PC-9 (cell line): ENCODE measurements around the gene DOLPP1. TPM values are rescaled to one million over a fixed set of nuclear protein-coding genes. Genes with fewer than 3 reads are reported as not detected.
"Not testable (repeated sequence)": the region's sequence is repeated elsewhere in the genome, so short reads cannot be mapped to it uniquely, and the experiment has no call there.

Source experiments
- BruUV-seq: library from RNA; stranded (reverse); fragments of 400-500 nt; replicated peaks from 2 replicates; lab custom pipeline; 2021; lab: Mats Ljungman, UMichigan
- CTCF ChIA-PET: fragments of 300-600 bp; sonication (Branson Sonifier 250); formaldehyde crosslinking; loops from one replicate; lab custom pipeline; 2022; ENCODE audit warnings: antibody characterized with exemption; lab: Charles Lee
- POLR2A ChIA-PET: fragments of 300-600 bp; sonication (Branson Sonifier 250); formaldehyde crosslinking; loops from one replicate; lab custom pipeline; 2022; ENCODE audit warnings: antibody characterized with exemption; ENCODE audit not compliant: unreplicated experiment; lab: Charles Lee
- DNase-seq, 2 experiments: peaks; one replicate each; pipeline versions ENCODE4 v3.0.0 to v3.0.0-alpha.2; 2015 to 2022; ENCODE audit warnings: mixed read lengths in 1 of 2
- H2AFZ ChIP-seq: fragments of 200-600 bp; sonication (generic); 2 replicates; pipeline ENCODE4 v1.8.1; 2017; ENCODE audit warnings: antibody characterized with exemption
- H3F3A ChIP-seq: fragments of 200-600 bp; sonication (generic); 2 replicates; pipeline ENCODE4 v1.8.1; 2017; ENCODE audit warnings: antibody characterized with exemption, mild to moderate bottlenecking, low read depth; ENCODE audit not compliant: insufficient read depth
- H3K27ac ChIP-seq: fragments of 200-600 bp; sonication (generic); 2 replicates; pipeline ENCODE4 v1.6.1; 2016; ENCODE audit warnings: mixed run types
- H3K27me3 ChIP-seq: fragments of 200-600 bp; sonication (generic); 2 replicates; pipeline ENCODE4 v1.6.1; 2016; ENCODE audit warnings: low read depth, mixed run types; ENCODE audit not compliant: insufficient read depth
- H3K36me3 ChIP-seq: fragments of 200-600 bp; sonication (generic); 2 replicates; pipeline ENCODE4 v1.6.1; 2016; ENCODE audit warnings: low read depth, mixed run types
- H3K4me1 ChIP-seq: fragments of 200-600 bp; sonication (generic); replicated peaks from 2 replicates; pipeline ENCODE4 v1.6.1; 2016; ENCODE audit warnings: mixed run types; ENCODE audit not compliant: insufficient read depth
- H3K4me2 ChIP-seq: fragments of 200-600 bp; sonication (generic); 2 replicates; pipeline ENCODE4 v1.6.1; 2017; ENCODE audit warnings: mixed run types
- H3K4me3 ChIP-seq: fragments of 200-600 bp; sonication (generic); 2 replicates; pipeline ENCODE4 v1.6.1; 2016; ENCODE audit warnings: mixed run types
- H3K79me2 ChIP-seq: fragments of 200-600 bp; sonication (generic); 2 replicates; pipeline ENCODE4 v1.6.1; 2017; ENCODE audit warnings: low read depth, mixed run types
- H3K9me2 ChIP-seq: fragments of 200-600 bp; sonication (generic); 2 replicates; pipeline ENCODE4 v1.8.1; 2017; ENCODE audit warnings: mild to moderate bottlenecking; ENCODE audit not compliant: insufficient read depth
- H3K9me3 ChIP-seq: fragments of 200-600 bp; sonication (generic); 2 replicates; pipeline ENCODE4 v1.8.1; 2016; ENCODE audit warnings: low read depth; ENCODE audit not compliant: insufficient read depth
- H4K20me1 ChIP-seq: fragments of 200-600 bp; sonication (generic); 2 replicates; pipeline ENCODE4 v1.8.1; 2017; ENCODE audit not compliant: insufficient read depth
- EZH2 ChIP-seq: fragments of 200-600 bp; sonication (generic); IDR thresholded peaks from 2 replicates; pipeline ENCODE4 v1.8.0; 2017; ENCODE audit warnings: antibody characterized with exemption, low read depth
- intact Hi-C: fragments of 100-400 bp; cut with micrococcal nuclease; formaldehyde crosslinking; loops from one replicate; pipeline ENCODE4 v1.10.0; 2022; ENCODE audit not compliant: unreplicated experiment
- total RNA-seq: library from RNA; stranded (reverse); gene quantifications from 2 replicates; pipeline ENCODE4 v1.2.3, GENCODE V29; 2021
- TF ChIP-seq, protein P1 (sequence below): fragments of 200-600 bp; sonication (generic); conservative IDR thresholded peaks from 2 replicates; pipeline ENCODE4 v1.6.1; 2017; ENCODE audit warnings: mixed run types, antibody characterized with exemption, mild to moderate bottlenecking, moderate library complexity

Gene DOLPP1
- total RNA-seq, 1 experiment from 2014 or later, result 24.4 TPM

DNA sequence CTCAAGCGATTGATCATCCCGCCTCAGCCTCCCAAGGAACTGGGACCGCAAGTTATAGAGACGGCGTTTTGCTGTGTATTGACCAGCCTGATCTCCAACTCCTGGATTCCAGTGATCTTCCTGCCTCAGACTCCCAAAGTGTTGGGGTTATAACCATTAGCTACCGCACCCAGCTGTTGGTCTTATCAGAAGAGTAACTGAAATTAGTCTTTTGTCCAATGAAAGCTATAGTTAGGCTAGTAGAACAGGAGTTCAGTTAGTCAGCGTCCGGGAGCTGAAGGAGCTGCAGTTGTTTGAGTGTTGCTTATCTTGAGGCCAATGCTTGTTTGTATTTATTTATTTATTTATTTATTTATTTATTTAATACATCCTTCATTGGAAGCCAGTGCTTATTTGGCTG is 47.7 kb upstream of the DOLPP1 start:
- TF ChIP-seq, protein P1, sequence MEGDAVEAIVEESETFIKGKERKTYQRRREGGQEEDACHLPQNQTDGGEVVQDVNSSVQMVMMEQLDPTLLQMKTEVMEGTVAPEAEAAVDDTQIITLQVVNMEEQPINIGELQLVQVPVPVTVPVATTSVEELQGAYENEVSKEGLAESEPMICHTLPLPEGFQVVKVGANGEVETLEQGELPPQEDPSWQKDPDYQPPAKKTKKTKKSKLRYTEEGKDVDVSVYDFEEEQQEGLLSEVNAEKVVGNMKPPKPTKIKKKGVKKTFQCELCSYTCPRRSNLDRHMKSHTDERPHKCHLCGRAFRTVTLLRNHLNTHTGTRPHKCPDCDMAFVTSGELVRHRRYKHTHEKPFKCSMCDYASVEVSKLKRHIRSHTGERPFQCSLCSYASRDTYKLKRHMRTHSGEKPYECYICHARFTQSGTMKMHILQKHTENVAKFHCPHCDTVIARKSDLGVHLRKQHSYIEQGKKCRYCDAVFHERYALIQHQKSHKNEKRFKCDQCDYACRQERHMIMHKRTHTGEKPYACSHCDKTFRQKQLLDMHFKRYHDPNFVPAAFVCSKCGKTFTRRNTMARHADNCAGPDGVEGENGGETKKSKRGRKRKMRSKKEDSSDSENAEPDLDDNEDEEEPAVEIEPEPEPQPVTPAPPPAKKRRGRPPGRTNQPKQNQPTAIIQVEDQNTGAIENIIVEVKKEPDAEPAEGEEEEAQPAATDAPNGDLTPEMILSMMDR, result no peak
- TF ChIP-seq EZH2, result no peak
- H3K36me3 ChIP-seq, result no peaks in the 10 kb centered on the region
- no peaks in the 10 kb centered on the region for H3K9me3 ChIP-seq
- intact Hi-C loops, result no loop called here
- H3K4me2 ChIP-seq, result no peak overlapping the region
- no peak overlapping the region for H3K27ac ChIP-seq
- no peaks in the 10 kb centered on the region for H3K27me3 ChIP-seq
- peaks cover 16% of the 10 kb centered on the region for H3K79me2 ChIP-seq
- H2AFZ ChIP-seq, result no peak overlapping the region
- H3K9me2 ChIP-seq, result no peaks in the 10 kb centered on the region
- no peaks in the 10 kb centered on the region for H4K20me1 ChIP-seq
- no TSS peak for BruUV-seq
- ChIA-PET POLR2A (no interaction called here), CTCF (no interaction called here)
- H3F3A ChIP-seq, result peaks cover 18% of the 10 kb centered on the region; the same call in 1 of the 2 replicates
- no peak for DNase-seq
- peaks cover 22% of the 10 kb centered on the region for H3K4me1 ChIP-seq
- no peak overlapping the region for H3K4me3 ChIP-seq

DNA sequence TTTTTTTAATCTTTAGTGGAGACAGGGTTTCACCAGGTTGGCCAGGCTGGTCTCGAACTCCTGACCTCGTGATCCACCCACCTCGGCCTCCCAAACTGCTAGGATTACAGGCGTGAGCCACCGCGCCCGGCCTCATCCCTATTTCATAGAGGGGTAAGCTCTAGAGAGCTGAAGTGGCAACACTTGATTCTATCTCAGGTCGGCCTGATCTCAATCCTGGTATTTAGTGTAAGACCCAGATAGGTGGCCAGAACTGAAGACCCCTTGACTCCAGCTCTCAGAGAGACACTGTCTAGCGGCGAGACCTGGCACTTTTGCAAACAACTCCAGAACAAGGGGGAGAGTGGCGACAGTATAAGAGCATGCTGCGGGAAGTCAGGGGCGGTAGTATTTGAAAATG is 45.1 kb upstream of the DOLPP1 start:
- intact Hi-C loops, result loop anchor here (1.0 kb wide), 1 partner anchor 45 kb away; the partner anchor contains the start of gene DOLPP1
- CTCF ChIA-PET, result not testable (repeated sequence)
- POLR2A ChIA-PET, result interaction anchor here (0.6 to 1.0 kb wide), 5 partner anchors 7 to 1639 kb away, joined by 3 to 5 read pairs (median 4); no protein-coding TSS in a partner anchor

DNA sequence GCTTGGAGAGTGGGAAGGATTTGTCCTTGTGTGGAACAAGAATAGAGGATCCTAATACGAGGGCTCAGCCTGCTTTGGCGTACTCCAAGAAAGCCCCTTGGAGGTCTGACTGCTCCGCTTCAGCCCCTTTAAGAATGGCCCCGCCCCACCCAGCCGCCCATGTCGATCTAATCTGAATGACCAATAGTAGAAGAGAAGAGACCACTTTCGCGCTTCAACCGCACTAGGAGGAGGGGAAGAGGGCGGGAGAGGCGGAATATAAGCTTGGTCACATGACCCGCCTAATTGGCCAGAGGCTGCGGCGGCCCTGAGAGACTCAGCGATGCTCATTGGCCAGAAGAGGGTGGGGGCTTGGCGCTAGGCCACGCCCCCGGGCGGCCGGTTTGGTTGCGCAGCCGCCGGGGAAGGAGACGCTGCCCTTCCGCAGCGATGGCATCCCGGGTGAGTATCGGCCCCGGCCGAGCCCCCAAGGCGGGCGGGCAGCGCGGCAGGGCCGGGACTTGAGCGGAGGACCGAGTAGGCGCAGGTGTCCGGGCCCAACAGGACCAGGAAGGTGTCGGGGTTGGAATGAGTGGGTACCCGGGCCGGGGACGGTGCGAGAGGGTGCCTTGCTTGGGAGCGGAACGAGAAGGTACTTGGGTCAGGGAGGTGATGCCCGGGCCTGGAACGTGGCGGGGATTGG is 44.5 kb upstream of the DOLPP1 start, which contains the start of gene MIGA2:
TSS of gene MIGA2 (plus strand) at position 386 of the 682 bp plus-strand sequence. CDS start 3,969 bp downstream, outside the sequence.
- Histone ChIP-seq H3K36me3 (no peaks in the 10 kb centered on the region), H3K79me2 (peaks cover 28% of the 10 kb centered on the region), H3K9me3 (no peaks in the 10 kb centered on the region), H3K27me3 (no peaks in the 10 kb centered on the region), H3K4me2 (peak within 1 kb of the TSS; percentile 80), H3K27ac (peak within 1 kb of the TSS; percentile 32; the same call in 1 of the 2 replicates), H3K9me2 (no peaks in the 10 kb centered on the region), H4K20me1 (no peaks in the 10 kb centered on the region), H3K4me1 (peaks cover 19% of the 10 kb centered on the region), H3K4me3 (peak within 1 kb of the TSS; percentile 86), H3F3A (peaks cover 14% of the 10 kb centered on the region; the same call in 1 of the 2 replicates), H2AFZ (peak within 1 kb of the TSS; percentile 88)
- ChIA-PET POLR2A (interaction anchor here (0.5 to 1.0 kb wide), 6 partner anchors 8 to 1640 kb away, joined by 3 to 6 read pairs (median 4); partner anchors contain the start of gene SPOUT1), CTCF (no interaction called here)
- no TSS peak for BruUV-seq
- no peak for TF ChIP-seq EZH2
- TF ChIP-seq, protein P1, result no peak
- DNase-seq, result peak; percentile 98
- intact Hi-C loops, result loop anchor here (1.0 kb wide), 1 partner anchor 45 kb away; the partner anchor contains the start of gene DOLPP1

More for the DNA sequence above, 45.1 kb upstream of the DOLPP1 start:
- Histone ChIP-seq H3F3A (peaks cover 14% of the 10 kb centered on the region; the same call in 1 of the 2 replicates), H3K4me2 (peak overlapping the region; percentile 76), H2AFZ (peak overlapping the region; percentile 84), H3K27ac (peak overlapping the region; percentile 32; the same call in 1 of the 2 replicates), H3K4me3 (peak overlapping the region; percentile 48; the same call in 1 of the 2 replicates), H3K79me2 (peaks cover 28% of the 10 kb centered on the region), H3K4me1 (peaks cover 19% of the 10 kb centered on the region)
- not testable (repeated sequence) for H4K20me1 ChIP-seq, H3K36me3 ChIP-seq, BruUV-seq, H3K9me2 ChIP-seq, H3K9me3 ChIP-seq, DNase-seq, H3K27me3 ChIP-seq
